ENCODE results near the gene ATG4D.
A peak's percentile ranks its signal among the peaks of the same experiment; 100 is the strongest.
"Not testable (repeated sequence)": the region's sequence is repeated elsewhere in the genome, so short reads cannot be mapped to it uniquely, and the experiment has no call there.

Gene ATG4D

GRCh38 chr19:10520652-10521318, 22.9 kb upstream of the ATG4D start:
- no peak for DNase-seq

DNA sequence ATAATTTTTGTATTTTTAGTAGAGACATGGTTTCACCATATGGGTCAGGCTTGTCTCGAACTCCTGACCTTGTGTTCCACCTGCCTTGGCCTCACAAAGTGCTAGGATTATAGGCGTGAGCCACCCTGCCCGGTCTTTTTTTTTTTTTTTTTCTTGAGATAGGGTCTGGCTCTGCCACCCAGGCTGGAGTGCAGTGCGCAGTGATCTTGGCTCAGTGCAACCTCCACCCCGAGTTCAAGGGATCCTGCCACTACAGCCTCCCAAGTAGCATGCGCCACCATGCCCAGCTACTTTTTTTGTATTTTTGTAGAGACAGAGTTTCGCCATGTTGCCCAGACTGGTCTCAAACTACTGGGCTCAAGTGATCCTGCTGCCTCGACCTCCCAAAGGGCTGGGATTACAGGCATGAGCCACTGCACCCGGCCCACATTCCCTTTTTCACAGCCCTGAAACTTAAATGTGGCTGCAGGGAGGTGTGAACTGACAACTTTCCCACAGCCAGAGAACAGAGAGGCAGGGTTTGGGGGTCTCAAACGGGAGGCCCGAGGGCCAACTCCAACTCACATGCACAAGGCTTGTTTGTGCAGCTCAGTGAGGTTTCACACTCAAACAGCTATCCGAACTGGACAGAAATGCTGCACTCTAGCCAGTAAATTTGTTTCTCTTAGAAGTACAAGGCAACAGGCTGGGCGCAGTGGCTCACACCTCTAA, 22.1 kb upstream of the ATG4D start:
- no peak for DNase-seq

DNA sequence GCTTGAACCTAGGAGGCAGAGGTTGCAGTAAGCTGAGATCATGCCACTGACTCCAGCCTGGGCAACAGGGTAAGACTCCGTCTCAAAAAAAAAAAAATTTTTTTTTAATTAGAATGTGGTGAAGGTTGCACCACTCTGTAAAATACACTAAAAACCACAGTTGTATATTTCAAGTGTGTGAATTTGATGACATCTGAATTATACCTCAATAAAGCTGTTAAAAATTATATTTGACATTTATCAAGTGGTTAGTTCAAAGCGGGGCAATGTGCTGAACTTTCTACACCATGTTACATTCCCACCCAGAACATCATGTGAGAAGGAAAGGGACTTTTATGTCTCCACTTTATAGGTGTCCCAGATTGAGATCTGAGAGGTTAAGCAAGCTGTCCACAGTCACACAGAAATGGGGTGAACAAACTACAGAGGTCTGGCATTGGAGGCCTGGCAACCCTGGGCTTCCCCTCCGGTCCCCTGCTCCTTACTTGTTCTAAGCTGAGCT, 20.5 kb upstream of the ATG4D start:
- no peak for DNase-seq

- DNase-seq: no peak
Measured at GRCh38 chr19:10525636-10526035, 18.1 kb upstream of the ATG4D start.

- DNase-seq: not testable (repeated sequence)
Measured at GRCh38 chr19:10526887-10527286, 16.8 kb upstream of the ATG4D start.

- DNase-seq: no peak
Measured at GRCh38 chr19:10532457-10532856, 11.2 kb upstream of the ATG4D start.

GRCh38 chr19:10533646-10534386, 9.9 kb upstream of the ATG4D start:
- DNase-seq: no peak

- DNase-seq: no peak
Measured at GRCh38 chr19:10535613-10536012, 8.1 kb upstream of the ATG4D start.

GRCh38 chr19:10537668-10538067, 6.0 kb upstream of the ATG4D start:
- DNase-seq: no peak

GRCh38 chr19:10538204-10538983, 5.3 kb upstream of the ATG4D start:
- DNase-seq: no peak

DNA sequence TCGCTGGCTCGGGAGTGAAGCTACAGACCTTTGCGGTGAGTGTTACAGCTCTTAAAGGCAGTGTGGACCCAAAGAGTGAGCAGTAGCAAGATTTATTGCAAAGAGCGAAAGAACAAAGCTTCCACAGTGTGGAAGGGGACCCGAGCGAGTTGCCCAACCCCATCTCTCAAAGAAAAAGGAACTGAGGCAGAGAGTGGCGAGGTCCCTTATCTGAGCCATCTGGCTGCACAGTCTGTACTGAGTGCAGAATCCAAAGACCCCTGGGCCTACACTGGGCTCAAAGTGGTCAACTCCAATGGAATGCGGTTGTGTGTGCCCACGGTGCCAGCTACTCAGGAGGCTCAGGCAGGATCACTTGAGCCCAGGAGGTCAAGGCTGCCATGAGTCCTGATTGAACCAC, 4.7 kb upstream of the ATG4D start:
- not testable (repeated sequence) for DNase-seq

DNA sequence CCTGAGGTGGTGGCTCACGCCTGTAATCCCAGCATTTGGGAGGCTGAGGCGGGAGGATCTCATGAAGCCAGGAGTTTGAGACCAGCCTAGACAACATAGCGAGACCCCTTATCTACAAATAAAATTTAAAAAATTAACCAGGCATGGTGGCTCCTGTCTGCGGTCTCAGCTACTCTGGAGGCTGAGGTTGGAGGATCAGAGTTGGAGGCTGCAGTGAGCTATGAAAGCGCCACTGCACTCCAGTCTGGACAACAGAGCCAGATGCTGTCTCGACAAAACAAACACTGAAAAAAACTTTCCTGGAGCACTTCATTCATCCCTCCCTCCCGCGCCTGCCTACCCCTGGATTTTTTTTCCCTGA, 665 bp upstream of the ATG4D start:
- DNase-seq: no peak

DNA sequence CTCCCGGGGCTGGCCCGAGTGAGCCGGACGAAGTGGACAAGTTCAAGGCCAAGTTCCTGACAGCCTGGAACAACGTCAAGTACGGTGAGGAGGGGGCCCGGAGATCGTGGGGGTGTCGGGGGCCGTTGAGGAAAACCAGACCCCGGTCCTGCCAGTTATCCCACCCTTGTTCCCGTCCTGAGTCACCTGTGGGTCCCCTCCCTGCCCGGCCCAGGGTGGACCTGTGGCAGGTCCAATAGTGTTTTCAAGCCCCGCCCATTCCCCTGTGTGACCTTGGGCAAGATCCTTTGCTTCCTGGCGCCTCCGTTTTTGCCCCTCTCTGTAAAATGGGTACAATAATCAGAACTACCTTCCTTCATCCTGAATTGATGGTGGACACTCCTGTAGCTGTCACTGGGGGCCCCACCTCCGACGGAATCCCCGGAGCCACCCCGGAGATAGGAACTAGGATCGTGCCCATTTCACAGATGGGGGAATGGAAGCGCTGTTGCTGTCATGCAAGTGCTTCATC, 593 bp downstream of the ATG4D start:
- peak; percentile 15 for DNase-seq

GRCh38 chr19:10544753-10545251, 1.1 kb downstream of the ATG4D start:
- no peak for DNase-seq

- DNase-seq: no peak
Measured at GRCh38 chr19:10546817-10547216, 3.1 kb downstream of the ATG4D start.

DNA sequence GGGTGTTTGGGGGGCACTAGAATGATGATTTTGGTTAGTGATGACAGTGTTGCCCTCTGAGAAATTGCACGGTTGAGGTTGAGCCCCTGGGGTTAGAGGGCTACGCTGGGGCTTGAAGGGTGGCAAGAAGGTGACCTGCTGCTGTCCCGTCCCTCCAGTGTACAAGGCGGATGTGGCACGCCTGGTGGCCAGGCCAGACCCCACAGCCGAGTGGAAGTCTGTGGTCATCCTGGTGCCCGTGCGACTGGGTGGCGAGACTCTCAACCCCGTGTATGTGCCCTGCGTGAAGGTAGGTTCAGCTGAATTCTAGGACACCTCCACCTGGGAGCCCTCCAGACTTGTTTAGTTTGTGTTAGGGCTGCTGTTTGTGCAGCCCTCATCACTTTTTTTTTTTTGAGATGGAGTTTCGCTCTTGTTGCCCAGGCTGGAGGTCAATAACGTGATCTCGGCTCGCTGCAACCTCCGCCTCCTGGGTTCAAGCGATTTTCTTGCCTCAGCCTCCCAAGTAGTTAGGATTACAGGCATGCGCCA, 5.1 kb downstream of the ATG4D start:
- no peak for DNase-seq

- no peak for DNase-seq
Measured at GRCh38 chr19:10549733-10550132, 6.0 kb downstream of the ATG4D start.

- DNase-seq: no peak
Measured at GRCh38 chr19:10550336-10550735, 6.6 kb downstream of the ATG4D start.

GRCh38 chr19:10551006-10551405, 7.3 kb downstream of the ATG4D start:
- DNase-seq: not testable (repeated sequence)

- peak; percentile 64 for DNase-seq
Measured at GRCh38 chr19:10551698-10552301, 8.1 kb downstream of the ATG4D start.

GRCh38 chr19:10552510-10553053, 8.9 kb downstream of the ATG4D start:
- peak; percentile 44 for DNase-seq

Measured in stimulated activated CD4-positive, alpha-beta T cell treated with anti-CD3 and anti-CD28 coated beads, Interleukin-1b, Interleukin-23, amount 100 ng/mL, for 48 hours (primary cell).